ENCODE results near the gene NAALADL2.
"Not testable (repeated sequence)": the region's sequence is repeated elsewhere in the genome, so short reads cannot be mapped to it uniquely, and the experiment has no call there.

Gene NAALADL2

GRCh38 chr3:175460849-175461399 is 601.8 kb downstream of the NAALADL2 start:
- DNase-seq (ENCODE audit: extremely low read depth in 1 of 2, low read depth in 1 of 2) = not testable (repeated sequence)

GRCh38 chr3:175464362-175464761 is 605.2 kb downstream of the NAALADL2 start:
- DNase-seq (ENCODE audit: extremely low read depth in 1 of 2, low read depth in 1 of 2) = no peak

- no peak for DNase-seq (ENCODE audit: extremely low read depth in 1 of 2, low read depth in 1 of 2)
Measured at GRCh38 chr3:175469124-175469523, 610.0 kb downstream of the NAALADL2 start.

GRCh38 chr3:175475765-175476164 is 616.6 kb downstream of the NAALADL2 start:
- no peak for DNase-seq (ENCODE audit: extremely low read depth in 1 of 2, low read depth in 1 of 2)

GRCh38 chr3:175476489-175476888 is 617.4 kb downstream of the NAALADL2 start:
- no peak for DNase-seq (ENCODE audit: extremely low read depth in 1 of 2, low read depth in 1 of 2)

GRCh38 chr3:175477651-175478224 is 618.6 kb downstream of the NAALADL2 start:
- no peak for DNase-seq (ENCODE audit: extremely low read depth in 1 of 2, low read depth in 1 of 2)

GRCh38 chr3:175478301-175478700 is 619.2 kb downstream of the NAALADL2 start:
- DNase-seq (ENCODE audit: extremely low read depth in 1 of 2, low read depth in 1 of 2) = no peak

GRCh38 chr3:175479175-175479574 is 620.0 kb downstream of the NAALADL2 start:
- DNase-seq (ENCODE audit: extremely low read depth in 1 of 2, low read depth in 1 of 2) = no peak

GRCh38 chr3:175479800-175480199 is 620.7 kb downstream of the NAALADL2 start:
- DNase-seq (ENCODE audit: extremely low read depth in 1 of 2, low read depth in 1 of 2) = no peak

GRCh38 chr3:175484666-175485065 is 625.5 kb downstream of the NAALADL2 start:
- DNase-seq (ENCODE audit: extremely low read depth in 1 of 2, low read depth in 1 of 2) = no peak

GRCh38 chr3:175485436-175485835 is 626.3 kb downstream of the NAALADL2 start:
- no peak for DNase-seq (ENCODE audit: extremely low read depth in 1 of 2, low read depth in 1 of 2)

GRCh38 chr3:175486255-175486654 is 627.1 kb downstream of the NAALADL2 start:
- no peak for DNase-seq (ENCODE audit: extremely low read depth in 1 of 2, low read depth in 1 of 2)

- DNase-seq (ENCODE audit: extremely low read depth in 1 of 2, low read depth in 1 of 2) = no peak
Measured at GRCh38 chr3:175489406-175489805, 630.3 kb downstream of the NAALADL2 start.

GRCh38 chr3:175493301-175493700 is 634.2 kb downstream of the NAALADL2 start:
- no peak for DNase-seq (ENCODE audit: extremely low read depth in 1 of 2, low read depth in 1 of 2)

GRCh38 chr3:175495331-175495730 is 636.2 kb downstream of the NAALADL2 start:
- DNase-seq (ENCODE audit: extremely low read depth in 1 of 2, low read depth in 1 of 2) = no peak

- DNase-seq (ENCODE audit: extremely low read depth in 1 of 2, low read depth in 1 of 2) = no peak
Measured at GRCh38 chr3:175502155-175502554, 643.0 kb downstream of the NAALADL2 start.

GRCh38 chr3:175511219-175511785 is 652.2 kb downstream of the NAALADL2 start:
- no peak for DNase-seq (ENCODE audit: extremely low read depth in 1 of 2, low read depth in 1 of 2)

GRCh38 chr3:175512700-175513099 is 653.6 kb downstream of the NAALADL2 start:
- no peak for DNase-seq (ENCODE audit: extremely low read depth in 1 of 2, low read depth in 1 of 2)

GRCh38 chr3:175518459-175518858 is 659.3 kb downstream of the NAALADL2 start:
- no peak for DNase-seq (ENCODE audit: extremely low read depth in 1 of 2, low read depth in 1 of 2)

GRCh38 chr3:175521406-175521805 is 662.3 kb downstream of the NAALADL2 start:
- DNase-seq (ENCODE audit: extremely low read depth in 1 of 2, low read depth in 1 of 2) = no peak

- DNase-seq (ENCODE audit: extremely low read depth in 1 of 2, low read depth in 1 of 2) = no peak
Measured at GRCh38 chr3:175526191-175526590, 667.1 kb downstream of the NAALADL2 start.

- no peak for DNase-seq (ENCODE audit: extremely low read depth in 1 of 2, low read depth in 1 of 2)
Measured at GRCh38 chr3:175526609-175527280, 667.6 kb downstream of the NAALADL2 start.
